DLD1 (cell line): ENCODE data around the gene OXT.
"Not testable (repeated sequence)": the region's sequence is repeated elsewhere in the genome, so short reads cannot be mapped to it uniquely, and the experiment has no call there.

Experiments used
- in situ Hi-C: cut with HindIII; loops from 2 replicates; pipeline ENCODE4 v1.10.0; 2017; ENCODE audit warnings: low sequenced_read_pairs

OXT gene

DNA sequence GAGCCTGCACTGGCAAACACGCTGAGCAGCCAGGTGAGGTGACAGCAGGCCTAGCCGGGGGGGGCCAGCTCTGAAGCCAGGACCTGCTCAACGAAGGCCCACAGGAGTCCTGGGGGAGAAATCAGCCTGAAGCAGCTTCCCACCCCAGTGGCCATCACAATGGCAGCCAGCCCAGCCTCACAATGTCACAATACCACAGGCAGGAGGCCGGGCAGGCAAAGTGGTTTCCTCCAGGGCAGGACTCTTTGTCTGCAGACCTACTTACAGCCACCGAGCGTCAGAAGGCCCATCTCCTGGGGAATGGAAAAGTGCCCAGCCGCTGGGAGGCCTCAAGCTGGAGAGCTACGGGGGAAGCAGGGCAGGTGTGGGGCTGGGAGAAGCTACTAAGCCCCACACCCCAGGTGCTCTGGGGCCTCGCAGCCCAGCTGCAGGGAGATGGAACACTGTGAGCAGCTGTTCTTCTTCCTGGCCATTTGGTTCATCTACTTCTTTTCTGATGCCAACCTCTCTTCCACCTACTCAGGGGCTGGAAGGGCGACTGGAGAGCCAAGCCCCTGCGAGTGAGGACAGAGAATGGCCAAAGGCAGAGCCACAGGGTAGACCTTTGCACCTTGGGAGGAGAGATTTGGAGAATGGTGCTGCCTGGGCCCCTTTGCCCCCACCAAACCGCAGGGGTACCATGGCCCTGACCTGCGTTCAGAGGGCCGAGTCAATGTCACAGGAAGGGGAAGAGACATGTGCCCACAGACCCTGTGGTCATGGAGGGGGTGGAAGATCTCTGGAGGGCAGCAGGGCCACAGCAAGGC lies 35.4 kb downstream of the OXT start:
- in situ Hi-C loops: no loop called here

DNA sequence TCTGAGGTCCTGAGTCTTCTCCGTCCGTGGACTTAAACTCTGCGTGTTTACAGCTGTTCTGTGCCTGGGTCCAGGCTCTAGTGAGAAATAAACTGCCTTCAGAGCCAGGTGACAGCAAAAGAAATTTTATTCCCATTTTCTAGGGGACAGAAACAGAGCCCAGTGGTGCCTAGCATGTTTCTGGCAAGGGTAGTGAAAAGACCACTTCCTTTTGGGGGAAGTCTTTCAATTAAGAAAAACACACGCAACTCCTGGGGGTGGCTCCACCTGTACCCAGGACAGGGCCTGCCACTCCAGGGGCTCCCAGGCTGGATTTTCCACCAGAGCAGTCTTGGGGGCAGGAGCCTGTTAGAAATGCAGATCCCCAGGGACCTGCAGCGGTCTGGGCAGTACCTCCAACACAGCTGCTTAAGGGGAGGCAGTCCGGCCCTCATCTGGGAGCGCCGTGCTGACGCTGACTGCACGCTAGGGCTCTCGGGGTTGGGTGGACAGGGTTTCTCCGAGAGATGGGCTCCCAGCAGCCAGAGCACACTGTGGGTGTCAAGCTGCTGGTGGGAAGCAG lies 36.1 kb downstream of the OXT start:
- in situ Hi-C loops: no loop called here

- in situ Hi-C loops: no loop called here
Measured at GRCh38 chr20:3109350-3110302, 38.2 kb downstream of the OXT start.

DNA sequence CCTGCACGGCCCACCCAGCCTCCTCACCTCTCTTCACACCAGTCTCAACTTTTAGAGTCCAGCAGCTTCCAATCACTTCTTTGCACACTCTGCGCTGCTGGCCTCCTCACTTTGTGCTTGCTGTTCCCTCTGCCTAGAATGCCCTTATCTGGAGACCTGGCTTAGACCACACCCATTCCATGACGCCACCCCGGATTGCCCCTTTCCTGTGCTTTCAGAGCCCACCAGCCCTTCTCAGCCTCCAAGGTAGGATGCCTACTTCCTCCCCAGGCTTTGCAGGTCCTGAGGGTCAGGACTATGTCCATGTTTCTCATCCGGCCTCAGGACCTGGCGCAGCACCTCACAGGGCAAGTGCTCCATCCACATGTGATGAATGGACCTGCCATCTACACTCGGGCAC lies 40.1 kb downstream of the OXT start:
- in situ Hi-C loops: no loop called here

- in situ Hi-C loops: no loop called here
Measured at GRCh38 chr20:3111995-3112394, 40.6 kb downstream of the OXT start.

DNA sequence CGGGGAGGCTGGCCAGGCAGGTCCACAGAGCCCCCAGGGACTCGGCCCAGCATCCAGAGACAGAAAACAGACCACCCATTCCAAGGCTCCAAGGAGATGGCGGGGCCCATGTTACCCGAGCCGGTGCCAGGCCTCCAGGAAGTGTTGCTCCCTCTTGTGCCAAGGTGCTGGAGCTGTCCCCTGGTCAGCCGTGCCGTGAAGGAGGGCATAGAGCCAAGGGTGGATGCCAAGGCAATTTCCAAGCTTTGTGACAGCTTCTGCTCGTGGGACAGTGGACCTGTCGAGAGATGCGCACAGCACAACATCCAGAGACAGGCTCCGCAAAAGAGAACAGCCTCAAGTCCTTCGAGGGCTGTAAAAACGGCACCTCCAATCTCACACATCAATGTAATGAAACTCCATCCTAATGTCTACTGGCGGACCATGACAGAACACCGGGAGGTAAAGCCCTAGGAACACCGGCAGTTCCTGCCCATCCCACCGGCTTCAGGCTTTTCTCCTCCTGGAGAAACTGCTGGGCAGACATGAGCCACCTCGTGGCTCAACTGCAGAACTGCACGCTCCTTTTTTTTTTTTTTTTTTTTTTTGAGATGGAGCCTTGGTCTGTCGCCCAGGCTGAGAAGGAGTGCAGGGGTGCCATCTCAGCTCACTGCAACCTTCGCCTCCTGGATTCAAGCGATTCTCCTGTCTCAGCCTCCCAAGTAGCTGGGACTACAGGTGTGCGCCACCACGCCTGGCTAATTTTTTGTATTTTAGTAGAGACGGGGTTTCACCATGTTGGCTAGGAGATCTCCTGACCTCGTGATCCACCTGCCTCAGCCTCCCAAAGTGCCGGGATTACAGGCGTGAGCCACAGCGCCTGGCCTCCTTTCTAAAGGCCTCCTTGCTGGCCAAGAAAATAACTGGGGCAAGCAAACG lies 44.0 kb downstream of the OXT start:
- in situ Hi-C loops: no loop called here

- in situ Hi-C loops: no loop called here
Measured at GRCh38 chr20:3116341-3116740, 44.9 kb downstream of the OXT start.

DNA sequence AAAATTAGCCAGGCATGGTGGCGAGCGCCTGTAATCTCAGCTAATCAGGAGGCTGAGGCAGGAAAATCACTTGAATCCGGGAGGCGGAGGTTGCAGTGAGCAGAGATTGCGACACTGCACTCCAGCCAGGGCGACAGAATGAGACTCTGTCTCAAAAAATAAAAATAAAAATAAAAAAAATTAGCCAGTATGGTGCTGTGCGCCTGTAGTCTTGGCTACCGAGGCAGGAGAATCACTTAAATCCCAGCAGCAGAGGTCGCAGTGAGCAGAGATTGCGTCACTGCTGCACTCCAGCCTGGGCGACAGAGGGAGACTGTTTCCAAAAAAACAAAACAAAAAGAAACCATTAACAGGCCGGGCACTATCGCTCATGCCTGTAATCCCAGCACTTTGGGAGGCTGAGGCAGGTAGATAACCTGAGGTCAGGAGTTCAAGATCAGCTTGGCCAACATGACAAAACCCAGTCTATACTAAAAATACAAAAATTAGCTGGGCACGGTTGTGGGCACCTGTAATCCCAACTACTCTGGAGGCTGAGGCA lies 46.5 kb downstream of the OXT start:
- in situ Hi-C loops: not testable (repeated sequence)

DNA sequence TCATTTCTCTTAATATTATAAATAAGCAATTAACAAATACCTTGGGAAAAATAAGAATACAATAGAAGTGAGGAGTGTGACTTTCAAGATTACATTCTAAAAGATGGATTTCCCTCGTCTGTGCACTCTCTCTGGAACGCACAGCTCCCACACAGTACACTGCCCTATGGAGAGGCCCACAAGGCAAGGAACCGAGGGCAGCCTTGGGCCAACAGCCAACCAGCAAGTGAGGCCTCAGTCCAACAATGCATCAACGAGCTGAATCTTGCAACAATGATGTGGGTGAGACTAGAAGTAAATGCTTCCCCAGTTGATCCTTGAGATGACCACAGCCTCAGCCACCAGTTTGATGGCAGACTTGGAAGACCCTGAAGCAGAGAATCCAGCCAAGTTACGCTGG lies 47.6 kb downstream of the OXT start:
- in situ Hi-C loops: no loop called here

DNA sequence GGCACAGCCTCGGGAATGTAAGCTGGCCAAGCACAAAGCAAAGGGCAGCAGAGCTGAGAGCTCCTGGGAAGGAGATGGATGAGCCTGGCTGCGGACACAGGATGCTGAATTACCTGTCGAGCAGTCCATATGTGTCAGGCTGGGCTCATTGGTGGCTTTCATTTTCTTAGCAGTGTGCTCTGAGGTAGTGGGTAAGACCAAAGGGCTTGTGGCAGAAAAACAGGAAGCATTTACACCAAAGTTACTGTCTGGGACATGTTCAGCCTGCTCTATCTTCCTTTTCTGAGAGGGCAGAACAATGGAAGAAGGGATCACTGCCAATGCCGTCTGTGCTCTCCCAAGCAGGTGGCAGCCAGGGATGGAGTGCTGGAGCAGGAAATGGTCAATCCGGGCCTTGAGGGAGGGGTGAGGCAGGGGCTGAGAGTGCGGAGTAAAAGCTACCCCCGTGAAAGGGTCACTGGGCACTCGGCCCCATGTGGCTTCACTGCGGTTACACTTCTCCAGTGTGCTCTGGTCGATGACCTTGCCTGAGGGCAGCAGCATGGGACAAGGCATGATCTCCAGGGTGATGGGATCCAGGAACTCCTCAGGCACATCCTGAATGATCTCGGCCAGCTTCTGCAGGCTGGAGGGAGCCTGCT lies 50.0 kb downstream of the OXT start:
- in situ Hi-C loops: no loop called here
